GM06990 (cell line): ENCODE data around the gene ZFYVE28.

ENCODE experiments used
- DNase-seq: peaks from one replicate; pipeline ENCODE4 v3.0.0-alpha.2; 2011; ENCODE audit not compliant: insufficient read length; ENCODE audit errors: extremely low read depth
- H3K27me3 ChIP-seq: replicated peaks from 2 replicates; pipeline ENCODE4 v1.6.0; 2011; ENCODE audit warnings: low read length; ENCODE audit not compliant: control insufficient read depth, insufficient read depth
- H3K36me3 ChIP-seq: 2 replicates; pipeline ENCODE4 v1.5.1; 2011; ENCODE audit warnings: low read length; ENCODE audit not compliant: control insufficient read depth, insufficient read depth
- H3K4me3 ChIP-seq: replicated peaks from 2 replicates; pipeline ENCODE4 v1.5.1; 2011; ENCODE audit warnings: low read depth, mild to moderate bottlenecking, control low read depth, low read length
- CTCF ChIP-seq: IDR thresholded peaks from 2 replicates; pipeline ENCODE4 v1.5.1; 2011; ENCODE audit warnings: low read length, control low read depth, mild to moderate bottlenecking, inconsistent platforms; ENCODE audit not compliant: insufficient read depth, poor library complexity, severe bottlenecking

ZFYVE28 gene

GRCh38 chr4:2300431-2301224, 117.8 kb downstream of the ZFYVE28 start:
- TF ChIP-seq CTCF: no peak
- Histone ChIP-seq H3K27me3 (no peaks in the 10 kb centered on the region; the same call in 1 of the 2 replicates), H3K36me3 (no peaks in the 10 kb centered on the region), H3K4me3 (no peak overlapping the region)
- DNase-seq: no peak

DNA sequence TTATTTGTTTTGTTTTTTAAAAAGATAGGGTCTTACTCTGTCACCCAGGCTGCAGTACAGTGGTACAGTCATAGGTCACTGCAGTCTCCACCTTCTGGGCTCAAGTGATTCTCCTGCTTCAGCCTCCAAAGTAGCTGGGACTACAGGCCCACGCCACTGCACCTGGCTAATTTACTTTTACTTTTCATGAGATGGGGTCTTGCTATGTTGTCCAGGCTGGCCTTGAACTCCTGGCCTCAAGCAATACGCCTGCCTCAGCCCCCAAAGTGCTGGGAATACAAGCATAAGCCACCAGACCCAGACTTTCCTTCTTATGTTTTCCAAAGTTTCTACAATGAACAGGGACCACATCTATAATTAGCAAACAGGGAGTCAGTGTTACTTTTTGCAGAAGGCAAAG, 118.7 kb downstream of the ZFYVE28 start:
- no peaks in the 10 kb centered on the region; the same call in 1 of the 2 replicates for H3K27me3 ChIP-seq
- no peak overlapping the region for H3K4me3 ChIP-seq
- TF ChIP-seq CTCF: no peak
- no peaks in the 10 kb centered on the region for H3K36me3 ChIP-seq
- no peak for DNase-seq

- Histone ChIP-seq H3K36me3 (no peaks in the 10 kb centered on the region), H3K27me3 (no peaks in the 10 kb centered on the region; the same call in 1 of the 2 replicates), H3K4me3 (no peak overlapping the region)
- DNase-seq: no peak
- TF ChIP-seq CTCF: no peak
Measured at GRCh38 chr4:2298532-2298991, 119.9 kb downstream of the ZFYVE28 start.

DNA sequence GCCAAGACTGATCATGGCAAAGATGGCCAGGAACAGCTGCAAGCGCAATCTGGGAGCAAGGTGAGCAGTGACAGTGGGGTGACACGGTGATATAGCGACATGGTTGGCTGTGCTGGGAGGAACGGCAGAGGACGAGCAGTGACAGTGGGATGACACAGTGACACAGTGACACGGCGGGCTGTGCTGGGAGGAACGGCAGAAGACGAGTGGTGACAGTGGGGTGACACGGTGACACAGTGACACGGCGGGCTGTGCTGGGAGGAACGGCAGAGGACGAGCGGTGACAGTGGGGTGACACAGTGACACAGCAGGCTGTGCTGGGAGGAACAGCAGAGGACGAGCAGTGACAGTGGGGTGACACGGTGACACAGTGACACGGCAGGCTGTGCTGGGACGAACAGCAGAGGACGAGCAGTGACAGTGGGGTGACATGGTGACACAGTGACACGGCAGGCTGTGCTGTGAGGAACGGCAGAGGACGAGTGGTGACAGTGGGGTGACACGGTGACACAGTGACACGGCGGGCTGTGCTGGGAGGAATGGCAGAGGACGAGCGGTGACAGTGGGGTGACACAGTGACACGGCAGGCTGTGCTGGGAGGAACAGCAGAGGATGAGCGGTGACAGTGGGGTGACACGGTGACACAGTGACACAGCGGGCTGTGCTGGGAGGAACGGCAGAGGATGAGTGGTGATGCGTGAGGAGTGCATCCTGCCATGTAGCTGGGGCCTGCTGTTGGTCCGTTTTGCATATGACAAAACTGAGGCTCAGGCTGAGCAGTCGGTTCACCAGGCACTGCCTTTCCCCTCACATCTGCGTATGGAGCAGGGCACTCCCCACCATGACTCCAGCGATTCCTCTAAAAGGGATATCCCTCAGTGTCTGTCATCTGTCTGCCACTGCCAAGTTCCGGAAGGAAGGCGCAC, 120.6 kb downstream of the ZFYVE28 start:
- Histone ChIP-seq H3K36me3 (no peaks in the 10 kb centered on the region), H3K4me3 (no peak overlapping the region), H3K27me3 (no peaks in the 10 kb centered on the region; the same call in 1 of the 2 replicates)
- DNase-seq: no peak
- TF ChIP-seq CTCF: no peak

DNA sequence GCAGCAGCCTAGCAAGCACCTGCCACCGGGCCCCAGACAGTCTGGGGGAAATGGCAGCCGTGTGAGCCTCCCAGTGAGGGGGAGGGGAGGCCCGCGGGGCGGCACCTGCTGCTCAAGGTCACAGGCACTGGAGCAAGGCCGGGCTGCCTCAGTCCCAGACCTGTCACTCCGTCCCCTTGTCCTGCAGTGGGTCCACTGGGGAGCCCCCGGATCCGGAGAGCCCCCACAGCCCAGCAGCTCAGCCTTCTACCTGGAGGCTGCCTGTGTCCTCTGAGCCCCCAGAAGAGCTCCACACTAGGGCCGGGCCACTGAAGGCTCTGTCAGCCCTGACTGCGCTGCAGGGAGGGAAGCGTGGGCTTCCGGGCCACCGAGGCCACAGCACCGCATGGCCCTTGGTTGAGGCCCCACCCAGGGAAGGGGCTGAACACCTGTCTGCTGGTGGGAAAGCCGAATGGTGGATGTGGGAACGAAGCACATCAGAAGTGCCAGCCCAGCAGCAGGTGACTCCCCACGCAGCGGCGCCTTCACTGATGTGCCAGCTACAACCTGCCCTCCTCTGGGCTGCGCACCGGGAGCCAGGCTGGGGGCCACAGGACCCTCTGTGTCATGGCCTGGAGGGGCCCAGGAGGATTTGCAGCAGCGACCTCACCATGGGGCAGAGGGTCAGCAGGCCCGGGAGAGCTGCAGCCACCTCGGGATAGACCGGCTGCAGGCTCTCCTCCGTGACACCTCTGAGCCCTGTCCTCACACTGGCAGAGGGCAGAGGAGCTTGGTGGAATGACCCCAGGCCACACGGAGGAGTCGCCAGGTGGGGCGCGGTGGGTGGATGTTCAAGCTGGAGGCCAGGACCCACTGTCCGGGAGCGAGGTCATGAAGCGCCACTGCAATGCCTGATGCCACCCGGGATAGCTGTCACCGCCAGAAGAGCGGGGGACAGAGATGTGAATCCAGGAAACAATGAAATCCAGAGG, 121.5 kb downstream of the ZFYVE28 start:
- TF ChIP-seq CTCF: no peak
- no peaks in the 10 kb centered on the region; the same call in none of the 2 replicates for H3K27me3 ChIP-seq
- no peak overlapping the region for H3K4me3 ChIP-seq
- no peaks in the 10 kb centered on the region for H3K36me3 ChIP-seq
- DNase-seq: no peak
